Stimulated activated effector memory CD8-positive, alpha-beta T cell treated with anti-CD3 and anti-CD28 coated beads, Interleukin-12 subunit alpha, Interleukin-12 subunit beta, amount 100 ng/mL, for 72 hours (primary cell): ENCODE data around the gene E2F1.
A peak's percentile ranks its signal among the peaks of the same experiment; 100 is the strongest.
"Not testable (repeated sequence)": the region's sequence is repeated elsewhere in the genome, so short reads cannot be mapped to it uniquely, and the experiment has no call there.

ENCODE experiments used
- ATAC-seq: fragments of 150-1000 bp; cut with Tn5 transposase; 2 replicates; pipeline ENCODE4 v1.10.0; 2021
- DNase-seq, 2 donors: peaks; one replicate each; pipeline ENCODE4 v3.0.0; 2021 to 2022; ENCODE audit warnings: low spot score in 2 of 2
- H3K27ac Mint-ChIP-seq: one replicate; pipeline ENCODE4 v1.8.0; 2022; ENCODE audit warnings: mild to moderate bottlenecking, mixed read lengths
- H3K36me3 Mint-ChIP-seq: one replicate; pipeline ENCODE4 v1.8.0; 2022; ENCODE audit warnings: mild to moderate bottlenecking, mixed read lengths
- H3K4me1 Mint-ChIP-seq: one replicate; pipeline ENCODE4 v1.8.0; 2022; ENCODE audit warnings: mixed read lengths
- H3K4me3 Mint-ChIP-seq: one replicate; pipeline ENCODE4 v1.8.0; 2022; ENCODE audit warnings: mild to moderate bottlenecking, mixed read lengths
- H3K9me3 Mint-ChIP-seq: one replicate; pipeline ENCODE4 v1.8.0; 2022; ENCODE audit warnings: mixed read lengths

The E2F1 gene

DNA sequence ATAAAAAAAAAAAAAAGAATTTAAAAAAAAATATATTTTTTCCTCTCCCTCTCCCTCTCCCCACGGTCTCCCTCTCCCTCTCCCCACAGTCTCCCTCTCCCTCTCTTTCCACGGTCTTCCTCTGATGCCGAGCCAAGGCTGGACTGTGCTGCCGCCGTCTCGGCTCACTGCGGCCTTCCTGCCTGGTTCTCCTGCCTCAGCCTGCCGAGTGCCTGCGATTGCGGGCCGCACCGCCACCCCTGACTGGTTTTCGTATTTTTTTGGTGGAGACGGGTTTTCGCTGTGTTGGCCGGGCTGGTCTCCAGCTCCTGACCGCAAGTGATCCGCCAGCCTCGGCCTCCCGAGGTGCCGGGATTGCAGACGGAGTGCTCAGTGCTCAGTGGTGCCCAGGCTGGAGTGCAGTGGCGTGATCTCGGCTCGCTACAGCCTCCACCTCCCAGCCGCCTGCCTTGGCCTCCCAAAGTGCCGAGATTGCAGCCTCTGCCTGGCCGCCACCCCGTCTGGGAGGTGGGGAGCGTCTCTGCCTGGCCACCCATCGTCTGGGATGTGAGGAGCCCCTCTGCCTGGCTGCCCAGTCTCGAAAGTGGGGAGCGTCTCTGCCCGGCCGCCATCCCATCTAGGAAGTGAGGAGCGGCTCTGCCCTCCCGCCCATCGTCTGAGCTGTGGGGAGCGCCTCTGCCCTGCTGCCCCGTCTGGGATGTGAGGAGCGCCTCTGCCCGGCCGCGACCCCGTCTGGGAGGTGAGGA lies 14.7 kb upstream of the E2F1 start:
- ATAC-seq, H3K9me3 Mint-ChIP-seq, H3K4me1 Mint-ChIP-seq: not testable (repeated sequence)

DNA sequence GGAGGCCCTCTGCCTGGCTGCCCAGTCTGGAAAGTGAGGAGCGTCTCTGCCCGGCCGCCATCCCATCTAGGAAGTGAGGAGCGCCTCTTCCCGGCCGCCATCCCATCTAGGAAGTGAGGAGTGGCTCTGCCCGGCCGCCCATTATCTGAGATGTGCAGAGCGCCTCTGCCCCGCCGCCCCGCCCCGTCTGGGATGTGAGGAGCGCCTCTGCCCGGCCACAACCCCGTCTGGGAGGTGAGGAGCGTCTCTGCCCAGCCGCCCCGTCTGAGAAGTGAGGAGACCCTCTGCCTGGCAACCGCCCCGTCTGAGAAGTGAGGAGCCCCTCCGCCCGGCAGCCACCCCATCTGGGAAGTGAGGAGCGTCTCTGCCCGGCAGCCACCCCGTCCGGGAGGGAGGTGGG lies 12.8 kb upstream of the E2F1 start:
- H3K36me3 Mint-ChIP-seq, H3K4me1 Mint-ChIP-seq, H3K9me3 Mint-ChIP-seq, ATAC-seq, H3K27ac Mint-ChIP-seq, DNase-seq, H3K4me3 Mint-ChIP-seq: not testable (repeated sequence)

More for the DNA sequence above, 14.7 kb upstream of the E2F1 start:
- not testable (repeated sequence) for H3K4me3 Mint-ChIP-seq, H3K27ac Mint-ChIP-seq, H3K36me3 Mint-ChIP-seq, DNase-seq

DNA sequence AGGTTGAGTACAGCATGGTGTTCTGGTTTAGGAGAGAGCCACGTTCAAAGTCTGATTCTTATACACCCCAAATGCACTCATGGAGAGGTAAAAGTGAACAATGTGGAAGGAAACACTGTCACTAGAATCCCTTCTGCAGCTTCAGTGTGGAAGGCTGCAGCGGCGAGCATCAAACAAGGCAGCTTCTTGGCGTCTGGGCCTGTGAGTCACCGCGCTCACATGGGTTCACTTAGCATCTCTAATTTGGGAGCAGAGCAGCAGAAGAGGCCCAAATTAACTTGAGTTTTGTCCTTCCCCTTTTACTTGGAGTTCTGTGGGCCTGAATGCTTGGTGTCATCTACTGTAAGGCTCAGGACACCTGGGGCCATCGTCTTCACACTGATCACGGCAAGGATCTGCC lies 10.9 kb upstream of the E2F1 start:
- no peaks in the 10 kb centered on the region for H3K9me3 Mint-ChIP-seq
- peaks cover 4% of the 10 kb centered on the region for H3K36me3 Mint-ChIP-seq
- no peak overlapping the region for H3K4me3 Mint-ChIP-seq
- no peak overlapping the region for H3K27ac Mint-ChIP-seq
- DNase-seq (no peak), ATAC-seq (no peak)
- no peaks in the 10 kb centered on the region for H3K4me1 Mint-ChIP-seq

DNA sequence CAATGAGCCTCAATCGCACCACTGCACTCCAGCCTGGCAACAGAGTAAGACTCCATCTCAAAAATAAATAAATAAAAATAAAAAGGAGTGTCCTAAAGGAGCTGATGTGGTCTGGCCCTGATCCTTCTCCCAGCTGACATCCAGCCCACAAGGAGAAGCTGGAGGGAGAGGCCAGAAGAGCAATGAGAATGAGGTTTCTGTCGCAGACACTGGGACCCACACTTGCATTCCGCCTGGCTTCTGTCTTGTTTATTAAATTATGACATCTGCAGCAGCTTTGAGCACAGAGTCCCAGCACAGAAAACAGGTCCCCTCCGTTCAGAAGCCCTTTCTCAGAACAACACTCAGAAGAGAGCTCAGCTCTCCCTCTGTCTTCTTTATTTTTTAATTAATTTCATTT lies 10.3 kb upstream of the E2F1 start:
- DNase-seq (no peak), ATAC-seq (no peak)
- Mint-ChIP-seq H3K4me1 (no peaks in the 10 kb centered on the region), H3K4me3 (no peak overlapping the region), H3K36me3 (peaks cover 4% of the 10 kb centered on the region), H3K27ac (no peak overlapping the region), H3K9me3 (no peaks in the 10 kb centered on the region)

DNA sequence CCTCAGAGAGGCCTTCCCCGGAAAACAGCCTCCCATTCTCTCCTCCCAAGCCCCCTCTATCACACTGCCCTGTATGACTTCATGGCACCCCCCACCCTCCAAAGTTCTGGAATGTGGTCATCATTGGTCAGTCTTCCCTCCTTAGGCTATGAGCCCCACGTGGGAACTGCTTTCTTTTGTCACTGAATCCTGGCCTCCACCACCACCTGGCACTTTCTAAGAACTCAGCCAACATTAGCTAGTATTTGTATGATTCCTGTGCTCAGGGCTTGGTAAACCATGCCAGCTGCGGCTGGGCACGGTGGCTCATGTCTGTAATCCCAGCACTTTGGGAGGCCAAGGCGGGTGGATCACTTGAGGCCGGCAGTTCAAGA lies 8.4 kb upstream of the E2F1 start:
- no peak for DNase-seq
- Mint-ChIP-seq H3K4me3 (no peak overlapping the region), H3K9me3 (no peaks in the 10 kb centered on the region), H3K27ac (peak overlapping the region; percentile 77), H3K4me1 (peaks cover 6% of the 10 kb centered on the region), H3K36me3 (peaks cover 4% of the 10 kb centered on the region)
- no peak for ATAC-seq

DNA sequence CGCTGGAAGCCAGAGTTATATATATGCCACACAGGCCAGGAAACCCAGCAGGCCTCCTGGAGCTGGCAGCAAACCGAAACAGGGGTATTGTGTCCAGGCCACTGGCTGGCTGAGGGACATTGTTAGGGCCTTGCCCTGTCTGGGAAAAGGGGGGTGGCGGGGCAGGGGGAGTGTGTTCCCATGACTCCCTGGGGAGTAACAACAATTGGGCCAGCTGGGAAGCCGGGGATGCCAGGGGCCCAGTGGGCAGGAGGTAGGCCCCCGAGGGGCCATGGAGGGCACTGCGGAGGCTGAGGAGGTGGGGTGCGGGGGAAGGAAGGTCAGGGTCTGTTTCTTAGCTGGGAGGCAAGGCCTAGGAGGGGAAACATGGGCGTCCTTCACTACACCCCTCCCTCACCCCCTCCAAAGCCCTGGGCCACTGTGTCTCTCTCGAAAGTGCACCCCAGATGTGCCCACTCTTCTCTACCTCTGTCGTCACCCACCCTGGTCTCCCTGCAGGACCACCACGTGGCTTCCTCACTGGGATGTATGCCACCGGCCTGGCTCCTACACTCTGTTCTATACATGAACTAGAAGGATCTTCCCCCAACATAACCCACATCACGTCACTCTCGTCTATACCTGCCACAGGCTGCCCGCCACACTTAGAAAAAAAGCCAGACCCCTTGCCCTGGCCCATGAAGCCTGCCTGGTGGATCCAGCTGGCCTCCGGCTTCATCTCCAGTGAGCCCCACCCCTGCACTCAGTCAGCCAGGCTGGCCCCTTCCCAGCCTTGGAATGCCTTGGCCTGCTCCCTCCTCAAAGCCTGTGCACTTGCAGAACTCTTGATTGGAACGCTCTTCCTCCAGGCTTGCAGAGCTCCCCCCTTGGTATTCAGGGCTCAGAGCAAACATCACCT lies 7.8 kb upstream of the E2F1 start:
- peaks cover 4% of the 10 kb centered on the region for H3K36me3 Mint-ChIP-seq
- H3K4me3 Mint-ChIP-seq, result no peak overlapping the region
- peak overlapping the region; percentile 77 for H3K27ac Mint-ChIP-seq

DNA sequence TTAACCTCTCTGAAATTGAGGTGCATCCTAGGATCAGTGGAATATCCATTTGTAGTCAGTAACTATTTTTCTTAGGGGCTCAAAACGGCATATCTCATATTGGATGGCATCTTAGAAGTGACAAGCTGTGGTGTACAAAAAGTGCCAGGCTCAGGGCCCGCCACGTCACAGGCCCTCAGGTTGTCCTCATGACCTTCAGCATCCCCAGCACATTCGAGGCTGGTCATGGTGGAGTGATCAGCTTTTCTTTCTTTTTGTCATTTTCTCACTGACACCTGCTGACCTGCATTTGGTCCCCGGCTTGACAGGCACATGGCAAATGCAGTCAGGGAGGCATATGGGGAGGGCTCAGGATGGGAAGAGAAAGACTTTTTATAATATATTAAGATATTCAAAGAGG lies 7.1 kb upstream of the E2F1 start:
- Mint-ChIP-seq H3K9me3 (no peaks in the 10 kb centered on the region), H3K4me1 (peaks cover 19% of the 10 kb centered on the region), H3K4me3 (no peak overlapping the region), H3K36me3 (peaks cover 4% of the 10 kb centered on the region), H3K27ac (no peak overlapping the region)
- no peak for ATAC-seq
- no peak for DNase-seq

More for the DNA sequence above, 7.8 kb upstream of the E2F1 start:
- Mint-ChIP-seq H3K9me3 (no peaks in the 10 kb centered on the region), H3K4me1 (peaks cover 12% of the 10 kb centered on the region)
- DNase-seq (no peak), ATAC-seq (no peak)

DNA sequence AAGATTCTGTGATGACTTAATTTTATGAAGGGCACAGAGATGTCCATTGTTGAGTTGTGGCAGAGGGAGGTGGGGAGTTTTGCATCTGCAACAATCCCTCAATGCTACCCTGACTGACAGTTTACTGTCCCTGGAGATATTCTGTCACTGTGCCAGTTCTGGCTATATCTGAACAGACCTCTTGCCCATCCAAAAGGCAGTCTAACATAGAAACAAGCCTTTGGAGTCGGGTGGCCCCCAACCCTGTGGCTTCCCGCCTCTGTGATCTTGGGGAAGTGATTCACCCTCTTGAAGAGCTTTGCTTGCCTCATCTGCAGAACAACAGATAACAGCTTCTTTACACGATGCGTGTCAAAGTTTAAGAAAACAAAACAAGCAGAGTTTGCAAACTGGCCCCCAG lies 3.8 kb upstream of the E2F1 start:
- H3K9me3 Mint-ChIP-seq, result no peaks in the 10 kb centered on the region
- H3K27ac Mint-ChIP-seq, result peak overlapping the region; percentile 80
- no peak for DNase-seq
- ATAC-seq, result peak; percentile 45
- H3K4me1 Mint-ChIP-seq, result peaks cover 45% of the 10 kb centered on the region
- peaks cover 18% of the 10 kb centered on the region for H3K36me3 Mint-ChIP-seq
- peak overlapping the region; percentile 49 for H3K4me3 Mint-ChIP-seq

DNA sequence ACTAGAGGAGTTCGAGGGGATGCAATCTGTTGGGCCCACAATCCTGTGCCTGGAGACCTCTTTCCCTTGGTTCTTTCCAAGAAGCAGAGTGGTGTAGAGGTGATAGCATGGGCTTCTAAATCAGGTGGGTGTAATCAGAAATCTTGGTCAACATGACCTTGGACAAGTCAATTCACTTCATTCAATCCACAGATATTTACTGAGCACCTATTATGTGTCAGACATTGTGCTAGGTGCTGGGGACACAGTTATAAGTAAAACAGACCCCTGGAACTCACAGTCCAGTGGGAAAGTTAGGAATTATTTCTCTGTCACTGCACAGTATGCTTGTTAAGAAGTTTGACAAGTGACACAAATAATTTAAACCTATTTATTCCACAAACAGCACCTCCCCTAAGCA lies 3.3 kb upstream of the E2F1 start:
- no peaks in the 10 kb centered on the region for H3K9me3 Mint-ChIP-seq
- DNase-seq (no peak), ATAC-seq (no peak)
- peak overlapping the region; percentile 49 for H3K4me3 Mint-ChIP-seq
- H3K27ac Mint-ChIP-seq, result peak overlapping the region; percentile 80
- peaks cover 23% of the 10 kb centered on the region for H3K36me3 Mint-ChIP-seq
- peaks cover 50% of the 10 kb centered on the region for H3K4me1 Mint-ChIP-seq

DNA sequence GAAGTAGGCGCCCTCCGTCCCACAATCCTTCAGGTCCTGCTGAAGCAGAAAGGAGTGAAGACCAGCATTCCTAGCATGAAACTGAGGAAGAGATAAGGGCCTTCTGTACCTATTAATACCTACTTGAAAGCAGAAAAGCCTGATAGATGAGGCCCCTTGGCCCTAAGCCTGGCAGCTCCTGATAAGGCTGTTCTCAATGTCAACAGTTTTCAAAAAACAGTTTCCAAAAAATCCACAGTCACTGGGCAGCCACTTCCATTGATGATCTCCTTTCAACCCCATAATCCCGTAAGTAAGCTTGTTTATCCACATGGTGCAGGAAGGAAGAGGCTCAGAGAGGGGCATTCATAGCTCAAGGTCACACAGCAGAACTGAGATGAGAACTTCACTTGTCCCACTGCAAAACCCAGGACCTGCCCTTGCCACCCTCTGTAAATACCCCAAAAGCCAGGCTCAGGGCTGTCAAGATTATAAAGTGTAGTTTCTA lies 2.8 kb upstream of the E2F1 start:
- Mint-ChIP-seq H3K27ac (peak overlapping the region; percentile 40), H3K4me3 (peak overlapping the region; percentile 12), H3K4me1 (peaks cover 51% of the 10 kb centered on the region), H3K36me3 (peaks cover 24% of the 10 kb centered on the region), H3K9me3 (no peaks in the 10 kb centered on the region)
- no peak for DNase-seq
- no peak for ATAC-seq

DNA sequence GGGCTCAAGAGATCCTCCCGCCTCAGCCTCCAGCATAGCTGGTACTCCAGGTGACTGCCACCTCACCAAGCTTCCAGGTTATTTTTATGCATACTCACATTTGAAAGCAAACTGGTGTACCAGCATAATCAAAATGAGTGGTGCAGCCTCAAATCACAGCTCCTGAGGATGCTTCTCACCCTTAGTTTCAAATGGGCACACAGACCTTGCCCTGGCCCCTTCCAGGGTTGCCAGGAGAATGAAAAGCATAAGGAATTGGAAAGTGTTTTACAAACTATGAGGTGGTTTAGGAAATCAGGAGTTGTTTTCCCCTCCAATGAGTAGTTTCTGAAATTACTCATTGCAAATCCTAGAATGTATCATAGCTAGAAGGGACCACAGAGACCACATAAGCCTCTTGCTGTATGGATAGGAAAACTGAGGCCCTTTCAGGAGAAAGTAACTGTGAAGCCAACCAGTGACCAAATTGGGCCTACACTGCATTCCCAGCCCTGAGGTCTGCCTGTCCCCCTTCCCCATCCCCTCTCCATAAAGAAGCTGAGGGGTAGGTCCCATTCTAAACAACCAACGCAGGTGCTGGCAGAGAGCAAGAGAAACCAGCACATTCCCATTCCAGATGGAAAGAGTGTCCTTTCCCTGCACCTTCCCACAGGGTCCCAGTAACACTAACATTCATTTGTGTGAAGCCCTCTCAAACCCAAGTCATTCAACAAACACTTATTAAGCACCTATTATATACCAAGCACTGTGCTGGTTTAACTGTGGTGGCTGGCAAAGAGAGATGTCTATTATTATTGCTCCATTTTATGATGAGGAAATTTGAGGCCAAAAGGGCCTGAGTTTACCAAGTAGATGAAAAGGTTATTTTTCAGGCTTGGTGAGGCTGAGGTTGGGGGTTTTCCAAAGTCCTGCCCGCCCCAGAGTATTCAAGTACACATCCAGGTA lies 2.1 kb upstream of the E2F1 start:
- Mint-ChIP-seq H3K9me3 (no peaks in the 10 kb centered on the region), H3K36me3 (peaks cover 31% of the 10 kb centered on the region), H3K4me1 (peaks cover 51% of the 10 kb centered on the region), H3K4me3 (peak overlapping the region; percentile 84), H3K27ac (peak overlapping the region; percentile 59)
- DNase-seq (no peak), ATAC-seq (no peak)

DNA sequence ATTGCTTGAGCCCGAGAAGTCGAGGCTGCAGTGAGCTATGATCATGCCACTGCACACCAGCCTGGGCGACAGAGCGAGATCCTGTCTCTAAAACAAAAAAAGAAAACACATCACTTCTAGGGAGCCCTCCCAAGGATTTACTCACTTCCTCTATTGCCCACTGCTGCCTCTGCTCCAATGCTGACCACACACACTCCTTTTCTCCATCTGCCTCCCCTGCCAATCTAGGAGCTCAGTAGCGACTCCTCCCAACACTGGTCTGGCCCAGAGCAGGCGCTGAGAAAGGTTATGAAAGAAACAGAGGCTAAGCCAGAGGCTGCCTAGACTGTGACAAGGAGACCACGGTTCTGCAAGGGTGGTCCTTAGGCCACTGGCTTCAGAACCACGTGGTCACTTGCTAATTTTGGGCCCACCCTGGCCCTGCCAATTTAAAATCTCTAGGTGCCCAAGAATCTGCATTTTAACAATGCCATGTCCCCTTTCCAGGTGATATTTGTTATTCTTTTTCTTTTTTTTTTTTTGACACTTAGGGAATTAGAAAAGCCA lies 1.3 kb upstream of the E2F1 start:
- DNase-seq (no peak), ATAC-seq (no peak)
- Mint-ChIP-seq H3K4me3 (peak overlapping the region; percentile 84), H3K36me3 (peaks cover 40% of the 10 kb centered on the region), H3K27ac (peak overlapping the region; percentile 59), H3K4me1 (peaks cover 54% of the 10 kb centered on the region), H3K9me3 (no peaks in the 10 kb centered on the region)

DNA sequence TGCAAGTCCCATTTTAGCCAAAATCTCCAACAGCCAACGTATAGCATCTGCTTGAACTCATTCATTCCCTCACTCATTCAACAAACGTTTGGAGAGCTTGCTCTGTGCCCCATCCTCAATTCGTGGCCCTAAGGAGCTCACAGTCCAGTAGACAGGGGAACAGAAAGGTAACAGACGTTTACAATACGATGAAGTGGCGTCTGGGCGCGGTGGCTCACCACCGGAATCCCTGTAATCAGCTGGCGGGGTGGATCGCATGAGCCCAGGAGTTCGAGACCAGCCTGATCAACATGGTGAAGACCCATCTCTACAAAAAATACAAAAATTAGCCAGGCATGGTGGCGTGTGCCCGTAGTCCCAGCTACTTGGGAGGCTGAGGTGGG lies 790 bp upstream of the E2F1 start:
- Mint-ChIP-seq H3K4me3 (peak overlapping the region; percentile 84), H3K36me3 (peaks cover 43% of the 10 kb centered on the region), H3K4me1 (peaks cover 59% of the 10 kb centered on the region), H3K9me3 (no peaks in the 10 kb centered on the region), H3K27ac (peak overlapping the region; percentile 59)
- no peak for DNase-seq
- no peak for ATAC-seq

DNA sequence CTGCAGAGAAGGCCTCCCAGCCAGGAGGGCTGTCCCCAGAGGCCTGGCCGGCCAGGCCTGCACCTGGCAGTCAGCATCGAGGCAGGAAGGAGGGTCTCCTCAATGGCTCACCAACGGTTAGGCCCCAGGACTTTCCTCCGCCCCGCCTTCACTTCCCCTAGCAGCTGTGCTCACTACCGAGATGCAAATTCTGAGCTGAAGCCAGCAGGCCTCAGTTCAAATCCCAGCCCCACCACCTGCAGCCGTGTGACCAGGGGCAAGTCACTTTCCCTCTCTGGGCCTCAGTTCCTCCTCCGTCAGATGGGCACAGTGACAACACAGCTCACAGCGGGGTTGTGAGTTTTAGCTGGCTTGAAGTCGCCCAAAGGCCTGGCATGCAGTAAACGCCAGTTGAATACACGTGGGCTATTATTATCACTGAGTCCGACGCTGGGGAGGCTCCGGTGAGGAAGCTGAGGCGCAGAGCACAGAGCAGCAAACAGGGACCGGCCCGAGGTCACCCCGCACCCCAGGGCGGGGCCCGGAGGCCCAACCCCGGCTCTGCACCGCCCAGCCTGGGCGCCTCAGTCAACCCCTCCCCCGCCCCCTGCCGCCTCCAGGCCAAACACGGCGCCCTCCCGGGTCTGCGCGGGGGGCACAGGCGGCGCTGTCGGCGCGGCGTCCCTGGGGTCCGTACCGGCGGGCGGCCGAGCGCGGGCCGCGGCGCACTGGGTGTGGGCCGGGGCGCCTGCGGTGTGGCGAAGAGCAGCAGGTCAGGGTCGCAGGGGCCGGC lies 671 bp downstream of the E2F1 start:
- DNase-seq (peak in 1 of 2 donors; percentile 77), ATAC-seq (peak; percentile 65)
- H3K36me3 Mint-ChIP-seq, result peaks cover 48% of the 10 kb centered on the region
- peak overlapping the region; percentile 89 for H3K27ac Mint-ChIP-seq
- peak overlapping the region; percentile 84 for H3K4me3 Mint-ChIP-seq
- no peaks in the 10 kb centered on the region for H3K9me3 Mint-ChIP-seq
- H3K4me1 Mint-ChIP-seq, result peaks cover 74% of the 10 kb centered on the region
